HG03064 (cell line): ENCODE measurements around the gene ZNF208.
"Not testable (repeated sequence)": the region's sequence is repeated elsewhere in the genome, so short reads cannot be mapped to it uniquely, and the experiment has no call there.

ENCODE experiments used
- ATAC-seq: cut with Tn5 transposase; IDR thresholded peaks from one replicate; pipeline ENCODE4 v1.9.1; 2021; ENCODE audit warnings: low read depth; ENCODE audit not compliant: unreplicated experiment

Gene ZNF208

DNA sequence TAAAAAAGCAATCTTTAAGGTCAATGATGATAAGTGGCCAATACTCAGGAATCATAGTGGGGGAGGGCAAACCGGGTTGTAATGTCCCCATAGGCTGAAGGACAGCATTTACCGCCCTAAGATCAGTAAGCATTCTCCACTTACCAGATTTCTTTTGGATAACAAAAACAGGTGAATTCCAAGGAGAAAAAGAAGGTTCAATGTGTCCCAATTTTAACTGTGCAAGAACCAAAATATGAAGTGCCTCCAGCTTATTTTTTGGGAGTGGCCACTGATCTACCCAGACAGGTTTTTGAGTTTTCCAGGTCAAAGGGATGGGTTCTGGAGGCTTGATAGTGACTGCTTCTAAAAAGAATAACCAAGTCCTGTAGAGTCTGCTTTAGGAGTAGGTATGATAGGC lies 125.2 kb downstream of the ZNF208 start:
- ATAC-seq: not testable (repeated sequence)

DNA sequence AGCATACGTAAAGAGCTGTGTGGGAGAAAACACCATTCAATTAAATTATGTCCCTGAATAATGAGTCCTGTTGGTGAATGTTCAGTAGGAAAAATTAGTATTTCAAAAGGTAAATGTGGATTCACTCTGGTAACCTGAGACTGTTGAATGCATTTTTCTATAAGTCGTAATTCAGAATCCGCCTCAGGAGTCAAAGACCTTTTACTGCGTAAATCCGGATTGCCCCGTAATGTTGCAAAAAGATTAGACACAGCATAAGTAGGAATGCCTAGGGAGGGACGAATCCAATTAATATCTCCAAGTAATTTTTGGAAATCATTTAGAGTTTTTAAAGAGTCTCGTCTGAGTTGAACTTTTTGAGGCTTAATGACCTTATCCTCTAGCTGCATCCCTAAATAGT lies 126.0 kb downstream of the ZNF208 start:
- not testable (repeated sequence) for ATAC-seq

DNA sequence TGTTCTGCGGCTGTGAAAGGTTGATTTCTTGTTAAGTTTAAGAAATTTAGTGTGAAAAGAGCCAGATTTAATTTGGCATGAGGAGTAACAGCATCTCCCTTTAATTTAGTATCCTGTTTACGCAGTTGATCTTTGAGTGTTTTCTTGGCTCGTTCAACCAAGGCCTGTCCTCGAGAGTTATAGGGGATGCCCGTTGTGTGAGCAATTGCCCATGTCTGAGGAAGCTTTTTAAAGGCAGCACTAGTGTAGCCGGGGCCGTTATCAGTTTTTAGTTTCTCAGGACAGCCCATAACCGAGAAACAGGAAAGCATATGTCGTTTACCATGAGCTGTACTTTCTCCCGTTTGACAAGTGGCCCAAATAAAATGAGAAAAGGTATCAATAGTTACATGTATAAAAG lies 127.2 kb downstream of the ZNF208 start:
- ATAC-seq: no peak
